Gastrocnemius medialis (tissue), 4 donors: ENCODE results near the gene CSPG4. TPM values are rescaled to one million over a fixed set of nuclear protein-coding genes. Genes with fewer than 3 reads are reported as not detected.
A peak's percentile ranks its signal among the peaks of the same experiment; 100 is the strongest.

Experiments used
- ATAC-seq, 2 donors: fragments of 150-250 bp; one replicate each; pipeline ENCODE4 v1.9.1; 2016
- DNase-seq, 2 donors: peaks; one replicate each; pipeline ENCODE4 v3.0.0-alpha.2; 2019
- H3K27ac ChIP-seq, 4 donors: fragments of 200-600 bp; sonication (generic); 1 replicate in 1 of 4; 2 replicates in 3 of 4; pipeline ENCODE4 v1.5.1; 2016 to 2018; ENCODE audit warnings: mild to moderate bottlenecking in 2 of 4, moderate library complexity in 1 of 4
- H3K27me3 ChIP-seq, 3 donors: fragments of 200-600 bp; sonication (generic) in 2 of 3; 1 replicate in 1 of 3; 2 replicates in 2 of 3; pipeline versions ENCODE4 v1.5.1 to v1.6.0; 2016 to 2019; ENCODE audit warnings: mild to moderate bottlenecking in 1 of 3, moderate library complexity in 1 of 3
- H3K36me3 ChIP-seq, 2 donors: fragments of 200-600 bp; sonication (generic) in 1 of 2; one replicate each; pipeline ENCODE4 v1.5.1; 2017 to 2018
- H3K4me1 ChIP-seq, 2 donors: fragments of 200-600 bp; sonication (generic) in 1 of 2; one replicate each; pipeline ENCODE4 v1.5.1; 2016 to 2017; ENCODE audit warnings: mild to moderate bottlenecking in 2 of 2
- H3K4me3 ChIP-seq, 4 donors: fragments of 200-600 bp; sonication (generic) in 3 of 4; 1 replicate in 1 of 4; 2 replicates in 3 of 4; pipeline ENCODE4 v1.5.1; 2016 to 2019; ENCODE audit warnings: mild to moderate bottlenecking in 2 of 4
- H3K9me3 ChIP-seq, 3 donors: fragments of 200-600 bp; sonication (generic) in 2 of 3; 1 replicate in 1 of 3; 2 replicates in 2 of 3; pipeline ENCODE4 v1.5.1; 2016 to 2019
- POLR2A ChIP-seq, 2 donors: fragments of 450-650 bp; IDR thresholded peaks; one replicate each; pipeline ENCODE4 v1.6.1; 2017; ENCODE audit warnings: antibody characterized with exemption in 2 of 2, mild to moderate bottlenecking in 2 of 2, moderate library complexity in 2 of 2
- in situ Hi-C, 4 donors: fragments of 200-750 bp; cut with MboI; loops; one replicate each; pipeline versions ENCODE4 v1.15.0 to v1.8.0; 2017; ENCODE audit warnings: low sequenced_read_pairs in 4 of 4
- intact Hi-C: fragments of 100-400 bp; cut with DNase I; formaldehyde crosslinking; loops from one replicate; pipeline ENCODE4 v1.15.1; 2023; ENCODE audit warnings: low total_unique reads
- total RNA-seq, 4 donors: library from RNA; depleted of rRNA; stranded (reverse); fragments of >200 nt; gene quantifications; one replicate each; pipeline versions ENCODE4 v1.1.0 to v1.2.3, GENCODE V29; 2016
- TF ChIP-seq, protein P1 (sequence below), 5 experiments: fragments of 450-650 bp in 3 of 5; fragments of 200-600 bp in 2 of 5; sonication (generic) in 2 of 5; IDR thresholded peaks in 4 of 5; conservative IDR thresholded peaks in 1 of 5; 1 replicate in 4 of 5; 2 replicates in 1 of 5; pipeline ENCODE4 v1.5.1; 2016 to 2019; ENCODE audit warnings: antibody characterized with exemption in 5 of 5, mild to moderate bottlenecking in 3 of 5, moderate library complexity in 3 of 5

Gene CSPG4
- total RNA-seq, 4 donors from 2014 or later = 38.2 to 145 (median 88.5) TPM

DNA sequence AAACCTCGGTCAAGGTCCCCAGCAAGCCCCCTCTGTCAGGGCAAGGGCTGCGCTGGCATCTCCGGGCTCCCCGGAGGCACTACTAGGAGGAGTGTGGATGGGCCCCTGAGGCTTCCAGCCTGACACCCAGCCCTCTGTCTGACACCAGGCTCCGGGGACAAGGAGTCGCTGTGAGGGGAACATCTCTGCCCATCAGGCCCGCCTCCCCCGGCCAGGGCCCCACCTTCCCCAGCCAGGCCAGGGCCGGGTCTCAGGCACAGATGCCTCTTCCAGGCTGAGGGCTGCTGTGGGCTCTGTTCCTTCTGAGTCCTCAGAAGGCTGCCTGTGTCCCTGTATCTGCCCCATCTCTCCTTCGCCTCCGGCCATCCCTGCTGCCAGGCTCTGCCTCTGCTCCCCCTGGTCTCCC, 15.8 kb downstream of the CSPG4 start:
- Histone ChIP-seq H3K9me3 (no peaks in the 10 kb centered on the region), H3K36me3 (peaks cover 0 to 3% of the 10 kb centered on the region in 2 donors), H3K4me3 (no peak overlapping the region), H3K27me3 (no peaks in the 10 kb centered on the region), H3K27ac (peak overlapping the region; percentile 29 to 66 (median 38)), H3K4me1 (peaks cover 24 to 30% of the 10 kb centered on the region in 2 donors)
- DNase-seq = no peak
- TF ChIP-seq, protein P1, sequence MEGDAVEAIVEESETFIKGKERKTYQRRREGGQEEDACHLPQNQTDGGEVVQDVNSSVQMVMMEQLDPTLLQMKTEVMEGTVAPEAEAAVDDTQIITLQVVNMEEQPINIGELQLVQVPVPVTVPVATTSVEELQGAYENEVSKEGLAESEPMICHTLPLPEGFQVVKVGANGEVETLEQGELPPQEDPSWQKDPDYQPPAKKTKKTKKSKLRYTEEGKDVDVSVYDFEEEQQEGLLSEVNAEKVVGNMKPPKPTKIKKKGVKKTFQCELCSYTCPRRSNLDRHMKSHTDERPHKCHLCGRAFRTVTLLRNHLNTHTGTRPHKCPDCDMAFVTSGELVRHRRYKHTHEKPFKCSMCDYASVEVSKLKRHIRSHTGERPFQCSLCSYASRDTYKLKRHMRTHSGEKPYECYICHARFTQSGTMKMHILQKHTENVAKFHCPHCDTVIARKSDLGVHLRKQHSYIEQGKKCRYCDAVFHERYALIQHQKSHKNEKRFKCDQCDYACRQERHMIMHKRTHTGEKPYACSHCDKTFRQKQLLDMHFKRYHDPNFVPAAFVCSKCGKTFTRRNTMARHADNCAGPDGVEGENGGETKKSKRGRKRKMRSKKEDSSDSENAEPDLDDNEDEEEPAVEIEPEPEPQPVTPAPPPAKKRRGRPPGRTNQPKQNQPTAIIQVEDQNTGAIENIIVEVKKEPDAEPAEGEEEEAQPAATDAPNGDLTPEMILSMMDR (IDR thresholded peaks at IDR 0.05 in 4 of 5, conservative IDR thresholded peaks at IDR 0.05 in 1 of 5) = no peak
- TF ChIP-seq POLR2A (IDR thresholded peaks at IDR 0.05) = no peak
- intact Hi-C loops = no loop called here
- no peak for ATAC-seq
- in situ Hi-C loops = no loop called here

DNA sequence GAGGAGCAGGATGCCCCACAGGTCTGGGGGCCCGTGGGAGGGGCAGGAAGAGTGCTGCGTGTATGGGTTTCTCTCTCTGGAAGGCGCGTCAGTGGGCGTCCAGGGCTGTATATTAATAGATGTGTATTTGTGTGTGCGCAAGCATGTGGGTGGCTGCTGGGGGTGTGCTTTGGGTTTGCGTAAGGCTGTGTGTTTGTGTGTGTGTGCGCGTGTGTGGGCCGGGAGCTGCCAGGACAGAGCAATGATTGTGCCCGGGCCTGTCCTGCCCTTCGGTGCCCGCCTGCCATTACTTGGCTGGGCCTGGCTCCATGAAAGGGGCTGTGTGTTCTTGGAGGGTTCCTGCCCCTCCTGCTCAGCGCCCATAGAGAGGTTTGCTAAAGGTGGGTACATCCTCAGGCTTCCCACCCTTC, 16.3 kb downstream of the CSPG4 start:
- intact Hi-C loops = no loop called here
- Histone ChIP-seq H3K9me3 (no peaks in the 10 kb centered on the region), H3K27me3 (no peaks in the 10 kb centered on the region), H3K4me1 (peaks cover 24 to 25% of the 10 kb centered on the region in 2 donors), H3K4me3 (no peak overlapping the region), H3K36me3 (peaks cover 0 to 9% of the 10 kb centered on the region in 2 donors), H3K27ac (peak overlapping the region in 3 of 4 donors; percentile 36 to 68 (median 66))
- DNase-seq (no peak), ATAC-seq (no peak)
- in situ Hi-C loops = no loop called here
- TF ChIP-seq, protein P1 (IDR thresholded peaks at IDR 0.05 in 4 of 5, conservative IDR thresholded peaks at IDR 0.05 in 1 of 5) = no peak
- no peak for TF ChIP-seq POLR2A (IDR thresholded peaks at IDR 0.05)

DNA sequence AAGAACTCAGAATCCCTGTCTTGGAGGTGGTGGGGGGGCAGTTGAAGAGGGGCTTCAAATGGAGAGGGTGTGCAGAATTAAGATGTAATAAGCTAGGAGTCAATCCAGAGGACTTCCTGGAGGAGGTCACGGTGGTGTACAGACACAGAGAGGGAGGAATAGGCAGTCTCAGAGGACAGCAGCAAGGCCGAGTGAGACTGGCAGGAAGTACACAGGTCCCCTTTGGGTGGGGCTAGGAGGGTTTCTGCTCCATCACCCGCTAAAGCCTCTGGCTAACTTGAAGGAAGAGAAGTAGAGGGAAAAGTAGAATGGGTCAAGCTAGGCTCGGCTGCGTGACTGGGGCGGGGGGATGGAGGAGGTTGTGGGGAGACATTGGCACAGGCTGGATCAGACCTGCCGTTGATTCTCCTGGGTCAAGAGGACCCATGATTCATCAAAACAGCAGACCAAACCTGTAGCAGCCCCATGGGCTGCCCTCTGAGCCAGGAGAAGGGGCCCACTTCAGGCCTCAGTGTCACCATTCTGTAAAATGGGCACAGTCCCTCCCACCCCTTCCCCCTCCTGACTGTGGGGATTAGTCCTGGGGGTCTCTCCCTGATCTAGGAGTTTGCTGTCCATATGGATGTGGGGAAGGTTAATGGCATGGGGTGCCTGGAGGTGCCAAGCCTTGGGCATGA, 16.9 kb downstream of the CSPG4 start:
- in situ Hi-C loops = no loop called here
- Histone ChIP-seq H3K4me3 (no peak overlapping the region), H3K9me3 (no peaks in the 10 kb centered on the region), H3K27ac (peak overlapping the region in 3 of 4 donors; percentile 60 to 68 (median 66)), H3K4me1 (peaks cover 24% of the 10 kb centered on the region in 2 donors), H3K27me3 (no peaks in the 10 kb centered on the region), H3K36me3 (peaks cover 0 to 9% of the 10 kb centered on the region in 2 donors)
- intact Hi-C loops = no loop called here
- no peak for ATAC-seq
- no peak for TF ChIP-seq POLR2A (IDR thresholded peaks at IDR 0.05)
- TF ChIP-seq, protein P1 (IDR thresholded peaks at IDR 0.05 in 4 of 5, conservative IDR thresholded peaks at IDR 0.05 in 1 of 5) = no peak
- no peak for DNase-seq

DNA sequence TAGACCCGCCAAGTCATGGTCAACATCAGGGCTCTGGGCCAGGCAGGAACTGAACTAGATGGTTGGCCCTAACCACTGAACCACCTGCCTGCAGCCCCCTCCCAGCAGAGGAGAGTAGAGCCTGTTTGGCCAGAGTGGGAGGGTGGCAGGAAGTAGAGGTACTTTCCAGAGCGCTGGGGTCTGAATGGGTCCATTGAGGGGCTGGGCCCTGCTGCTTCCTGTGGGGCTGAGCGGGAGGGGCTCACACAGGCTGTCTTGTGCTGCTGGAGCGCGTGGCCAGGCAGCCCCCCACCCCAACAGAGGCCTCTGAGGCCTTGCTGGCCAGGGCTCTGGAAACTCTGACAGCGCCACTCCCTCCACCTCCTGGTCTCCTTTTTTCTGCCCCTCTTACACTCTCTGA, 17.4 kb downstream of the CSPG4 start:
- no peaks in the 10 kb centered on the region for H3K27me3 ChIP-seq
- no peak for ATAC-seq
- intact Hi-C loops (no loop called here), in situ Hi-C loops (no loop called here)
- no peak overlapping the region for H3K4me3 ChIP-seq
- peaks cover 0 to 9% of the 10 kb centered on the region in 2 donors for H3K36me3 ChIP-seq
- peak overlapping the region in 3 of 4 donors; percentile 60 to 68 (median 66) for H3K27ac ChIP-seq
- H3K4me1 ChIP-seq = peaks cover 24% of the 10 kb centered on the region in 2 donors
- TF ChIP-seq, protein P1 (IDR thresholded peaks at IDR 0.05 in 4 of 5, conservative IDR thresholded peaks at IDR 0.05 in 1 of 5) = no peak
- TF ChIP-seq POLR2A (IDR thresholded peaks at IDR 0.05) = no peak
- H3K9me3 ChIP-seq = no peaks in the 10 kb centered on the region
- no peak for DNase-seq
